GM18858 (cell line): ENCODE data around the gene BARX1.
"Not testable (repeated sequence)": the region's sequence is repeated elsewhere in the genome, so short reads cannot be mapped to it uniquely, and the experiment has no call there.

Experiments used
- ATAC-seq: cut with Tn5 transposase; IDR thresholded peaks from one replicate; pipeline ENCODE4 v1.9.1; 2021; ENCODE audit not compliant: unreplicated experiment

The BARX1 gene

GRCh38 chr9:93967020-93967803 is 12.1 kb upstream of the BARX1 start:
- no peak for ATAC-seq

GRCh38 chr9:93965830-93966577 is 10.8 kb upstream of the BARX1 start:
- no peak for ATAC-seq

DNA sequence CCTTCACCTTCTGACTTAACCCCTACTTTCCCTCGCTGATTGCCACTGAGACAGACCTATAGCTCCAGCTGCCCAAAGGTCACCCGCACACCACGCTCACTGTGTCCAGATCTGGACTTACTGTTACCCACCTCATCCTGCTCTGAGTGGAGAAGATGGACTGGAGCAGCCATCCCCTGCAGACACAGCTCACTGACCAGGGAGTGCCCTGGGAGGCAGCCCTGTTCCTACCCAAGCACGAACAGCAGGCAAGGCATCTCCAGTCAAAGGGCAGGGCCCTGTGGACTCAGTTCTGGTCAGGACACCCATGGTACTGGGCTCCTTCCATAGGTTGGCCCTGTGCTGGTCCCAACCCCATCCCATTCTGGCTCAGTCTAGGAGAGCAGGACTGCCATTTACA is 9.5 kb upstream of the BARX1 start:
- no peak for ATAC-seq

DNA sequence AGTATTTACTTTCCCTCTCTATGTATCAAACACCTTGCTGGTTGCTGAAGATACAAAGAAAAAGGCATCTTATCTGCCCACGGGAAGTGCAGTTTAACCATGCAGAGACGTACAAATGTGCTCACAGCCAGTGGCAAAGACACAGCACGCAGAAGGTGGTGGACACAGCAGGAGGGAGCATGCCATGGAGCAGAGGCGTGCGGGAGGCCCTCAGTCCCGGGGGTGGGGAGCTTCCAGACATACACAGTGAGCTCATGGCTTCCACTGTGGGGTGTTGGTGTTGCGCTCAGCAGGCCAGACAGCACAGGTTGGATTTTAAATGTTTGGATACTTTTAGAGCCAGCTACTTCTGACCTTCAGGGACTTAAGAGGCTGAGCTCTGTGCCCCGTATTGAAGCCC is 8.8 kb upstream of the BARX1 start:
- no peak for ATAC-seq

- ATAC-seq: not testable (repeated sequence)
Observed at GRCh38 chr9:93963489-93963888, 8.3 kb upstream of the BARX1 start.

DNA sequence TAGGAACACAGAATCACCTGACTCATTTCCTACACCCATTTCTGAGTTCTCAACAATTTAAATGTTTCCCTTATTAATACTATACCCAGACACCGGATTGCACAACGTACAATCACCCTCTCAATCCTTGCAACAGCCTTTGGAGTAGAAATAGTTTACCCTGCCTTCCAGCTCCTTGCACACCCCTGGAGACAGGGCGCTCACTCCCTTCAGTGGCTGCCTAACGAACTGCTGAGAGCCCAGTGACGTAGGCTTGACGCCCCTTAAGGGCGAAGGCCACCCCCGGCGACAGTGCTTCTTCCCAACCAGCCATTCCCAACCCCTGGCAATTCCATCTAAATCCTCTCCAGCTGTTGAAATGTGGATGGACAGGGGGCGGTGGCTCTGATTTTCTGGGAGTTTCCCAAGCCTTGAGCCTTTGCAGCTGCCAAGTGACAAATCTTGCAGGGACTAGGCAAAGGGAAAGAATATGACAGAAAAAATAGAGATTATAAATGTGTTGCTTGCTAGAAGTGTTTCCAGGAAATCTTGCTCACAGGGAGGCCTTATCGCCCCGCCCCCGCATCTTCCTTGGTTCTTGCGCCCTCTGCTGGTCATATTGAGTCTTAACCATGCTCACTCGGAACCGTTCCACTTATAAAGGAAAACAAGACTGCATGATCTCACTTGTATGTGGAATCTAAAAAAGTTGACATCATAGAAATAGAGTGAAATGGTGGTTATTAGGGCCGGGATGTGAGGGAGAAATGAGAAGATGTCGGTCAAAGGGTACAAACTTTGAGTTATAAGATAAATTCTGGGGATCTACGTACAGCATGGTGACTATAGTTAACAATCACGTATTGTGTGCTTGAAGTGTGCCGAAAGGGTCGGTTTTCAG is 7.6 kb upstream of the BARX1 start:
- ATAC-seq: no peak

- no peak for ATAC-seq
Observed at GRCh38 chr9:93962017-93962416, 6.9 kb upstream of the BARX1 start.

- ATAC-seq: no peak
Observed at GRCh38 chr9:93960971-93961841, 6.1 kb upstream of the BARX1 start.

DNA sequence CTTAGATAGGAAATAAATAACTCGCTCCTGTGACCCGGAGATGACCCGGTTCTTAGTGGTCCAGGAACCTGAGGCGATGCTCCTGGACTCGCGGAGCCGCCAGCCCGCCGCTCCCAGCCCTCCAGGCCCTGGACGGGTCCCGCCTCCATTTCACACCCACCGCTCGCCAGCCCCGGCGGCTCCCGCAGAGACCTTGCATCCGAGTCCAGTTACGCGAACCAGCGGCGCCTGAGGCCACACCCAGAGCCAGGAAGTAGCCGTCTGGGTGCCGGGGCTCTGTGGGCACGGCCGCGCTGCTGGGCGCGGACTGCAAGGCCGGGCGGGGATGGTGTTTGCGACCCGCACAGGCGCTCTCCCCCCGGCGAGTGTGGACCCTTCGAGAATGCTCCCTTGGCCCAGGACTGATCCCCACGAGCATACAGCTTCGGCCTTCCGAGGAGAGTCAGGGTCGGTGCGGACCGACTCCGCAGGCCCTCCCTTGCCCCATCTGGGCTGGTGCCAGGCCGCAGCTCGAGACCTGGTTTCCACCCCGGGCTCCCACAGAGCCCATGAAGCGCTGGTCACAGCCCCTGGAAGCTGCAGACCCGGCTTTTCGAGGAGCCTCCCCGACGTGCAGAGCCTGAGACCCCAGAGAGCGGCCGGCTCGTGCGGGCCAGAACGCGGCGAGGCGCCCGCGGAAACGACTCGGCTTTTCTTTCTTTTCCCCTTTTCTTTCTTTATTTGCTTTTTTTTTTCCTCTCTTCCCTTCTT is 5.2 kb upstream of the BARX1 start:
- ATAC-seq: no peak

- no peak for ATAC-seq
Observed at GRCh38 chr9:93959739-93960154, 4.6 kb upstream of the BARX1 start.

DNA sequence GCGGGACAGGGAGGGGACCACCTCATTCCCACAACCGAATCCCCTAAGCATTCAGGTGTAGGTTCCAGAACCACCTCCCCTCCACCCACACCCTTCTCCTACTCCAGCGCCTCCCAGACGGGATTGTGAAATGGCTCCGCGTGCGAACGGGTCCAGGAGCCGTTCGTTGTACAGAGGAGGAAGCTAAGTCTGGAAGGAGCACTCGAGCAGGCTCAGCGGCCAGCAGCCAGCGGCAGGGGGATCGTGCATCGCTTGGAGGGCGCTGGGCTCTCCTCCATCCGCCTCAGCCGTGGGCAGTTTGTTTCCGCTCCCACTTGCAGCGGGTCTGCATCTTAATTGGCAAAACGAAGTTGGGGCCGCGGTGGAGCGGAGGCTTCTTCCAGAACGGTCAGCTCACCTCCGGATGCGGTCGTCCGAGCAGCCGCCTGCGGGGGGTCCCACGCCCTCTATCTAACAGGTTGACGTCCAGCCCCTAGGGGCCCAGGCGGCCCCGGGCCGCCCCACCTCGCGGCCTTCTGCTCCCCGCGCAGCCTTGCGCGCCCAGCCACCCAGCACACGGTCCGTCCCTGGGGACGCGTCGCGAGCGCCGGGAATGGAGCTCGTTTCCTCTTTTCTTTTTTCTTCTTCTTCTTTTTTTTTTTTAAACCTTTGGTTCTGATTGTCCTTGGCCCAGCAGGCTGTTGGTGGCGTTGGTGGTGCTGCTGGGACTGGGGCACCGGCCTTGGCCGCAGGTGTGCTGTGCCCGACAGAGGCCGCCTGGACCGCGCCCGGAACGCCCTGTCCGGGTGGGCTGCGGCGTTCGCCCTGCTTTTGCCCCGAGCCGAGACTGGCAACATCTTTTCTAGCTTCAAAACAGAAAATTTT is 3.9 kb upstream of the BARX1 start:
- no peak for ATAC-seq

GRCh38 chr9:93958121-93958818 is 3.1 kb upstream of the BARX1 start:
- ATAC-seq: no peak

DNA sequence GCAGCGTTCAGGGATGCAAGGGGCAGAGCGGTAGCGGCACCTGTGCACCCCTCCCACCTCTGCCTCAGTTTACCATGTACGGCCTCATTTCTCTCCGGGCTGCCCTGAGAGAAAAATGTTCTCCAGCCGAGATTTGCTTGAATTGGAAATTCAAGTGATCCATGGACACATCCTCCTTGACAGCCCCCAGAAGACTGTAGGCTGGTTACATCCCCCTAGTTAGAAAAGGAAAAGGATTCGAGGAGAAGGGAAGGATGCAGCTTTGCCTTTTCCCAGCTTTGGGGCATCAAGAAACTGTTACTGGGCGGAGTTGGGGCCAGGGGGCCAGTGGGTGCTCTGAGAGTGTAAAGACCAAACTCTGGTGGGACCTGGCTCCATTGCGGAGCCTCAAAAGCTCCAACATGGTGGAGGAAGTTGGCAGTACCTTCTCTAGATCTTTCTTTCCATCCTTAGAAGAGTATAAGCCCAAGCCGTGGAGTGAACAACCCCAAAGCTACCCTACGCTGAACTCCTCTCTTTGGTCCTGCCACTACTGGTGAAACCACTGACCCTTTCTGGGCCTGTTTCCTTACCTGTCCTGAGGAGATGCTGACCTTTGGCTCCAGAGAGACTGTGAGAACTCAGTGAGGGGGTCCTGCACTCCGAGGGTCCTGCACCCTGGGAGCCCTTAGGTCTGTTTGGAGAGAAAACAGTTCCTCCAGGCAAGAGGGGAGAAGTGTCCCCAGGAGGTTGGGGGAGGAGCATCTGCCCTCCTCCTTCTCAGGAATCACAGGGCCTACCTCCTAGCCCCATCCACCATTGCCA is 1.0 kb upstream of the BARX1 start:
- ATAC-seq: no peak

- no peak for ATAC-seq
Observed at GRCh38 chr9:93954434-93955061, 607 bp downstream of the BARX1 start.

- ATAC-seq: no peak
Observed at GRCh38 chr9:93953496-93954433, 1.4 kb downstream of the BARX1 start.
